ENCODE measurements around the gene ZNF341. TPM values are rescaled to one million over a fixed set of nuclear protein-coding genes. Genes with fewer than 3 reads are reported as not detected.

Gene ZNF341
- total and polyA plus RNA-seq, 10 donors = 2.3 to 6.7 (median 4.5) TPM

GRCh38 chr20:33739493-33739892 is 7.7 kb downstream of the ZNF341 start:
- intact Hi-C loops (cut with DNase I; ENCODE audit: low total_unique reads) = loop anchor here (10.0 kb wide), 1 partner anchor 95 kb away; no protein-coding TSS in a partner anchor
- Histone ChIP-seq H3K27me3 (replicated peaks in 1 of 7) (no peaks in the 10 kb centered on the region), H3K27ac (no peak overlapping the region), H3K36me3 (peaks cover 0 to 9% (median 0%) of the 10 kb centered on the region in 6 donors), H3K9me3 (peaks cover 6 to 27% (median 25%) of the 10 kb centered on the region in 8 donors), H3K4me3 (no peak overlapping the region), H3K4me1 (peaks cover 0 to 9% (median 3%) of the 10 kb centered on the region in 6 donors)
- no peak for TF ChIP-seq POLR2A (IDR thresholded peaks at IDR 0.05)
- no peak for TF ChIP-seq CTCF (IDR thresholded peaks at IDR 0.05 in 8 of 11, conservative IDR thresholded peaks at IDR 0.05 in 3 of 11)
- no peak for TF ChIP-seq POLR2AphosphoS5 (IDR thresholded peaks at IDR 0.05)
- 82 to 91% (median 85%) methylated on average over 7 of the region's 7 CpGs for WGBS, 5 donors
- no peak for DNase-seq

GRCh38 chr20:33740189-33740588 is 8.4 kb downstream of the ZNF341 start:
- no peak overlapping the region for H3K4me3 ChIP-seq
- no peak for DNase-seq
- peaks cover 6 to 27% (median 25%) of the 10 kb centered on the region in 8 donors for H3K9me3 ChIP-seq
- peaks cover 0 to 2% (median 0%) of the 10 kb centered on the region in 6 donors for H3K4me1 ChIP-seq
- no peaks in the 10 kb centered on the region for H3K27me3 ChIP-seq (replicated peaks in 1 of 7)
- WGBS, 5 donors = 95 to 100% (median 100%) methylated on average over 1 of the region's 1 CpG
- no peak for TF ChIP-seq POLR2A (IDR thresholded peaks at IDR 0.05)
- TF ChIP-seq POLR2AphosphoS5 (IDR thresholded peaks at IDR 0.05) = no peak
- TF ChIP-seq CTCF (IDR thresholded peaks at IDR 0.05 in 8 of 11, conservative IDR thresholded peaks at IDR 0.05 in 3 of 11) = no peak
- no peak overlapping the region for H3K27ac ChIP-seq
- intact Hi-C loops (cut with DNase I; ENCODE audit: low total_unique reads) = no loop called here
- peaks cover 0 to 16% (median 2%) of the 10 kb centered on the region in 6 donors for H3K36me3 ChIP-seq

GRCh38 chr20:33744181-33744580 is 12.4 kb downstream of the ZNF341 start:
- no peak for DNase-seq
- no peaks in the 10 kb centered on the region for H3K9me3 ChIP-seq
- no peak overlapping the region for H3K27ac ChIP-seq
- H3K36me3 ChIP-seq = peaks cover 0 to 43% (median 11%) of the 10 kb centered on the region in 6 donors
- intact Hi-C loops (cut with DNase I; ENCODE audit: low total_unique reads) = no loop called here
- H3K4me1 ChIP-seq = no peaks in the 10 kb centered on the region
- no peak for TF ChIP-seq CTCF (IDR thresholded peaks at IDR 0.05 in 8 of 11, conservative IDR thresholded peaks at IDR 0.05 in 3 of 11)
- no peak overlapping the region for H3K4me3 ChIP-seq
- WGBS, 5 donors = 88 to 97% (median 93%) methylated on average over 3 of the region's 3 CpGs
- H3K27me3 ChIP-seq (replicated peaks in 1 of 7) = no peaks in the 10 kb centered on the region

GRCh38 chr20:33744773-33745385 is 13.1 kb downstream of the ZNF341 start:
- no peaks in the 10 kb centered on the region for H3K27me3 ChIP-seq (replicated peaks in 1 of 7)
- H3K4me3 ChIP-seq = no peak overlapping the region
- 91 to 96% (median 95%) methylated on average over 14 of the region's 14 CpGs for WGBS, 5 donors
- peaks cover 0 to 50% (median 13%) of the 10 kb centered on the region in 6 donors for H3K36me3 ChIP-seq
- no peak overlapping the region for H3K27ac ChIP-seq
- H3K4me1 ChIP-seq = no peaks in the 10 kb centered on the region
- intact Hi-C loops (cut with DNase I; ENCODE audit: low total_unique reads) = no loop called here
- DNase-seq = no peak
- no peaks in the 10 kb centered on the region for H3K9me3 ChIP-seq
- no peak for TF ChIP-seq POLR2A (IDR thresholded peaks at IDR 0.05)
- TF ChIP-seq POLR2AphosphoS5 (IDR thresholded peaks at IDR 0.05) = no peak
- TF ChIP-seq CTCF (IDR thresholded peaks at IDR 0.05 in 8 of 11, conservative IDR thresholded peaks at IDR 0.05 in 3 of 11) = no peak

All from spleen (tissue), 11 donors.